ENCODE data around the gene CITED4.

GRCh38 chr1:40903106-40903505 lies 40.9 kb upstream of the CITED4 start:
- TF ChIP-seq EP300 (IDR thresholded peaks at IDR 0.05) = no peak
- TF ChIP-seq, protein P1, sequence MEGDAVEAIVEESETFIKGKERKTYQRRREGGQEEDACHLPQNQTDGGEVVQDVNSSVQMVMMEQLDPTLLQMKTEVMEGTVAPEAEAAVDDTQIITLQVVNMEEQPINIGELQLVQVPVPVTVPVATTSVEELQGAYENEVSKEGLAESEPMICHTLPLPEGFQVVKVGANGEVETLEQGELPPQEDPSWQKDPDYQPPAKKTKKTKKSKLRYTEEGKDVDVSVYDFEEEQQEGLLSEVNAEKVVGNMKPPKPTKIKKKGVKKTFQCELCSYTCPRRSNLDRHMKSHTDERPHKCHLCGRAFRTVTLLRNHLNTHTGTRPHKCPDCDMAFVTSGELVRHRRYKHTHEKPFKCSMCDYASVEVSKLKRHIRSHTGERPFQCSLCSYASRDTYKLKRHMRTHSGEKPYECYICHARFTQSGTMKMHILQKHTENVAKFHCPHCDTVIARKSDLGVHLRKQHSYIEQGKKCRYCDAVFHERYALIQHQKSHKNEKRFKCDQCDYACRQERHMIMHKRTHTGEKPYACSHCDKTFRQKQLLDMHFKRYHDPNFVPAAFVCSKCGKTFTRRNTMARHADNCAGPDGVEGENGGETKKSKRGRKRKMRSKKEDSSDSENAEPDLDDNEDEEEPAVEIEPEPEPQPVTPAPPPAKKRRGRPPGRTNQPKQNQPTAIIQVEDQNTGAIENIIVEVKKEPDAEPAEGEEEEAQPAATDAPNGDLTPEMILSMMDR (IDR thresholded peaks at IDR 0.05) = no peak
- TF ChIP-seq POLR2A (IDR thresholded peaks at IDR 0.05) = no peak

Measured in suprapubic skin (tissue), 3 donors.